Testis (tissue), 2 donors: ENCODE measurements around the gene ALDH1A2.

Experiments used
- POLR2A ChIP-seq: fragments of 450-650 bp; IDR thresholded peaks from one replicate; pipeline ENCODE4 v1.6.1; 2017; ENCODE audit warnings: antibody characterized with exemption, mild to moderate bottlenecking, moderate library complexity
- TF ChIP-seq, protein P1 (sequence below), 3 experiments: fragments of 450-650 bp in 2 of 3; fragments of 200-600 bp in 1 of 3; sonication (generic) in 1 of 3; IDR thresholded peaks; one replicate each; pipeline ENCODE4 v1.5.1; 2016 to 2019; ENCODE audit warnings: antibody characterized with exemption in 3 of 3, mild to moderate bottlenecking in 2 of 3, moderate library complexity in 1 of 3

DNA sequence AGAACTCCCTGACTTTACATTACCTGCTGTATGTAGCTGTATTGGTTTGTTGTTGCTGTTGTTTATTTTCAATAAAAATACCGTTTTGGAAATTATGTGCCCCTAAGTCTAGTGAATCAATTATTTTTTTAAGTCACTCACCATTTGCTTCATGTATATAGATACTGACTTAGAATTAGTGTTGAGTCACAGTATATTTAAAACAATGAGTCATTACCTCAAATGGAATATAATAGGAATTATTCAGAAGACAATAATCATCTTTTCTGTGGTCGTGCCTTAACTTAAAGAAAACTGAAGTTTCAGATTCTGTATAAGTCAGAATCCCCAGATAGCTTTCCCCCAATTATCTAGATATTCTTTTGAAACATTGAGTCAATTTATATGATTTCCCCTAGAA is 21.0 kb upstream of the ALDH1A2 start:
- TF ChIP-seq, protein P1, sequence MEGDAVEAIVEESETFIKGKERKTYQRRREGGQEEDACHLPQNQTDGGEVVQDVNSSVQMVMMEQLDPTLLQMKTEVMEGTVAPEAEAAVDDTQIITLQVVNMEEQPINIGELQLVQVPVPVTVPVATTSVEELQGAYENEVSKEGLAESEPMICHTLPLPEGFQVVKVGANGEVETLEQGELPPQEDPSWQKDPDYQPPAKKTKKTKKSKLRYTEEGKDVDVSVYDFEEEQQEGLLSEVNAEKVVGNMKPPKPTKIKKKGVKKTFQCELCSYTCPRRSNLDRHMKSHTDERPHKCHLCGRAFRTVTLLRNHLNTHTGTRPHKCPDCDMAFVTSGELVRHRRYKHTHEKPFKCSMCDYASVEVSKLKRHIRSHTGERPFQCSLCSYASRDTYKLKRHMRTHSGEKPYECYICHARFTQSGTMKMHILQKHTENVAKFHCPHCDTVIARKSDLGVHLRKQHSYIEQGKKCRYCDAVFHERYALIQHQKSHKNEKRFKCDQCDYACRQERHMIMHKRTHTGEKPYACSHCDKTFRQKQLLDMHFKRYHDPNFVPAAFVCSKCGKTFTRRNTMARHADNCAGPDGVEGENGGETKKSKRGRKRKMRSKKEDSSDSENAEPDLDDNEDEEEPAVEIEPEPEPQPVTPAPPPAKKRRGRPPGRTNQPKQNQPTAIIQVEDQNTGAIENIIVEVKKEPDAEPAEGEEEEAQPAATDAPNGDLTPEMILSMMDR (IDR thresholded peaks at IDR 0.05), result no peak
- TF ChIP-seq POLR2A, result no peak
